HG03378 (cell line): ENCODE data around the gene ZNF726.
A peak's percentile ranks its signal among the peaks of the same experiment; 100 is the strongest.
"Not testable (repeated sequence)": the region's sequence is repeated elsewhere in the genome, so short reads cannot be mapped to it uniquely, and the experiment has no call there.

Source experiments
- ATAC-seq: cut with Tn5 transposase; IDR thresholded peaks from one replicate; pipeline ENCODE4 v1.9.1; 2021; ENCODE audit warnings: mild to moderate bottlenecking, moderate library complexity; ENCODE audit not compliant: unreplicated experiment

The ZNF726 gene

DNA sequence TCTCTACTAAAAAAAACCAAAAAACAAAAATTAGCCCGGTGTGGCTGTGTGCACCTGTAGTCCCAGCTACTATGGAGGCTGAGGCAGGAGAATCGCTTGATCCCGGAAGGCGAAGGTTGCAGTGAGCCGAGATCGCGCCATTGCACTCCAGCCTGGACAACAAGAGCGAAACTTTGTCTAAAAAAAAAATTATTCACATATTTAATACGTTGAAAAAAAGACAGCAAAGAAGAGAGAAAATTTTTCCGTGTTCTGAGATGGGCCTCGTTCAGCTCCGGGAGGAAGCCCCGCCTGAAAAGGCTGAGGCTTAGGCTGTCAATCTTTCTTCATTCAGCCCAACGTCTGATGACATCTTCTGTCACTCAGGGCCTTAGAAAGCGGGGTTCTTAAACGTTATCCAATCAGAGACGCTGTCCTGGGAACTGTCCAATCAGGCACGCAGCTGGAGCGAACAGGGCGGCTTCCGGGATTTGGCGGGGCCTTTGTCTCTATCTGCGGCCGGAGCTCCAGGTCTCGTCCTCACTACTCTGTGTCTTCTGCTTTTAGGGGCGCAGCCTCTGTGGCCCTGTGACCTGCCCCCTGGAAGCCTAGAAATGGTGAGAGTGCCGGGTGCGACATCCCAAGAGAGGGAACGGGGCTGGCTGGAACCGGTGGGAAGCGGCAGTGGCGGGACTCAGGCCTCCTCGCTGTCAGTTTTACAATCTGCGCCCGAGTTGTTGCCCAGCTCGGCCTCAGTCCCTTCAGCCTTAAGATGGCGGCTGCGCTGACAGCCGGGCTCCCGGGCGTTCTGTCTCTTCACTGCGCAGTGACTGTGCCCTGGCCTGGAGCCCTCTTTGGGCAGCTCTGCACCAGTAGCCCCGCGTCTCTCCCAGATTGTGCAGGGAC, at the start of gene ZNF726:
Gene ZNF726, plus strand, starts transcription at position 485 of the 885 bp plus-strand sequence. Its CDS starts 109 bp downstream, at position 594.
- ATAC-seq = peak; percentile 98

DNA sequence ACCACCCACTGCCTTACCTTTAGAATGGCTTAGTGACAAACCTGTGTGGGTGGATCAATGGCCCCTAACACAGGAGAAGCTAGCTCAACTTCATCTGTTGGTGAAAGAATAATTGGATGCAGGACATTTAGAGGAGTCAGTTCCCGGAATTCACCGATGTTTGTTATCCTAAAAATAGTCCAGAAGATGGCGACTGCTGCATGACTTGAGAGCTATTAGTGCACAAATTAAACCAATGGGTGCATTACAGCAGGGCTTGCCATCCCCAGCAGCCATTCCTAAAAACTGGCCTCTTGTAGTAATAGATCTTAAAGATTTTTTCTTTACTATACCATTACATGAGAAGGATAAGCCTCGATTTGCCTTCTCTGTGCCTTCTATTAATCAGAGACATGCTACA, 46.8 kb upstream of the ZNF726 start:
- ATAC-seq = no peak

DNA sequence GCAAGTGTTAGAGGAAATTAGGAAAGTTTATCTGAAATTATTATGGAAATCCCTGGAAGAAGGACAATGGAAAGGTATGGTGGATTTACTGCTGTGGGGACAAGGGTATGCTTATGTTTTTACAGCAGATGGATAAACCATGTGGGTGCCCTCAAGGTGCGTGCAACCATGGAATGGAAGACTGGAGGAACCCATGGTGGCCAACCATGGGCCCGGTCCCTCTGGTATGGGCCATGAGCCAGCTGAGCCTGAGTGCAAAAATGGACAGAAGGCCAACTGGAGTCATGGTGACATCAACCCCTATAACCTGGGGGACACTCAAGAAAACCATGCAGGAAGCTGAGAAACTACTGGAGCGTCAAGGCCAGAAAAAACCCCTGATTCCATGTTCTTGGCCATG, 46.1 kb upstream of the ZNF726 start:
- no peak for ATAC-seq

DNA sequence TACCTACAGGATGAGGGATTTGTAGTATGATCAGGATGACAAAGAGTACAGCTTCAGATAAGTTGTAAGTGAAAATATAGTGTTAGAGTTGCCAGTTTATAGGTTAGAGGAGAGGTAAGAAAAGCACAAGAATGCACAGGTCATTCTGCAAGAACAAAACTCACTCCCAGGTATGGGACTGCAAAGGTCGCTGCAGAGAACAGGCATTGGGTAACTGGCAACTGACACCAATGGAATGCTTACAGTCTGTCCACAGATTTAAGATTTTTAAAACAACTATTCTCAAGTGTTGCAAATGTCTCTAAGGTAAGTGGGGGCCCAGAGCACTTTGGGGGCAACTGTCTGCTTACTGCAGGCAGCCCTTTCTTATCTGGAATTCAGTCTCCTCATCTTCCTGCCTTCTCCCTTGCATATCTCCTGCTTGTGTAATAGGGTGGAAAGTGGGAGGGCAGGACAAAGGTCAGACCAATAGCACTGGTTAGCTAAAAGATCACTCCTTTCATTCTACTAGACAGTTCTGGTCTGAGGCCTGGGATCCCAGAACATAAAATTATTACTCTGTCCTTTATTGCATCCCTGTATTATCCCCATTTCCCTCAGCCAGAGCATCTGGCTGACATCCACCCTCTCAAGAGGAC, 42.3 kb upstream of the ZNF726 start:
- no peak for ATAC-seq

DNA sequence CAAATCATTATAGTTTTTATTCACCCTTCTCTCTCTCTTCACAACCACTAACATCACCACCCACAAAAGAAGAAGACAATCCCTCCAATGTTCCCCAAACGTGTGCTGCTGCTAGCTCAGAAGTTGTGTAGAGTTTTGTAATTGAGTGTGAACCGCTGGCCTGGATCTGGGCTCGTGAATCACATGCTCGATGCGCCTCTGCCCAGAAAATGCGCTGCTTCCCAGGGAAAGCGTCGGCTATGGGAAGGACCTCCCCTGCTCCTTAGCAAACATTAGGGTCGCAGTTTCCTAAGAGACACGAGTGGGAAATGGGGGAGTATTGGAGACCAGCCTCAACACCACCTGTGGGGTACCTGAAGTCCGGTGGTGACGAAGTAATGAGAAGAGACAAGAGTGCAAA, 38.4 kb upstream of the ZNF726 start:
- ATAC-seq = no peak

DNA sequence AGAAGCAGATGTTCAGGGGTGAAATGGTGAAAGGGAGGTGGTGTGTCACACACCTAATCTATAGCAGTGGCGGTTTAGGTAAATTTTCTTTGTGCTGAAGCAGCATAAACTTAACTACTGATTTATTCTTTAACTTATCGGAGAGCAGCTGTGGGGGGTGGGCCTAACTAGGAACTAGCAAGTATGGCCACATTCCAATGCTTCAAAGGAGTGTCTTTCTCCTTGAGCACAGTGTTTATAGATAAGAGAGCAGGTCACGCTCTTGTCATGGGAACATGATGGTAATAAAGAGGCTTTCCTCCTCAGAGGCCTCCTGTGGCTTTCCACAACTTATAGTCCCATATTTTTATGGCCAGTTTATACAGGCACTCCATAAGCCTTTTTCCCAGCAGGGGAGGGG, 37.9 kb upstream of the ZNF726 start:
- not testable (repeated sequence) for ATAC-seq

DNA sequence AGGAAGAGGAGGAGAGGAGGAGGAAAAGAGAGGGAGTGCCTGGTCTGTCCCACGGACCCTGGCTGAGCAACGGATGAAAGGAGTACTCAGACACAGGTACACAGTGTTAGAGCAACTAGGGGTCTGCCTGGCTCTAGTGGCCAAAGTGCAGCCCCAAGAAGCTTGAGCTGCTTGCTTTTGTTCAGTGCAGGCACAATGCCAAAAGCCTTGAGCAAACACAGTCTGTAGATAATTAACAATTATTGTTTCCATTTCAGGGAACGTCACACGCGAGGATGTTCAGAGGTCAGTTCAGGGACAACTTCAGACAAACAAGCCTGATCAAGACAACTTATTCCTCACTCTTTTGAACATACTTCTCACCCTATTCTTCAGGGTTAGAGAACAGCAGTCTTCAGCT, 32.2 kb upstream of the ZNF726 start:
- ATAC-seq = no peak

DNA sequence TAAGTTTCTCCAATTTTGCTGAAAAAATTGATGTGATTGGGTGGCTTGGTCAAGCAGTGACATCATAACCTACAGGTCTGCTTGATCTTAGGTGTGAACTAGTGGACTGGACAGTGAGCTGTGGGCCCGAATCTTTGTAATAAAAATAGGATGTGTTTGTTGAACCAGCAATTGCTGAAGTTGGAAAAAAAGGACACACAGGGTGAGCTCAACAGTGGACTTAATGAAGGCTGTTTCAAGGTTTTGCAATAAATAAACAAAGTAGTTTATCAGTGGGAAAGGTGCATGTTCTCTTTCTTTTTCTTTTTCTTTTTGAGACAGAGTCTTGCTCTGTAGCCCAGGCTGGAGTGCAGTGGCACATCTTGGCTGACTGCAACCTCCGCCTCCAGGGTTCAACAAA, 30.3 kb upstream of the ZNF726 start:
- no peak for ATAC-seq

DNA sequence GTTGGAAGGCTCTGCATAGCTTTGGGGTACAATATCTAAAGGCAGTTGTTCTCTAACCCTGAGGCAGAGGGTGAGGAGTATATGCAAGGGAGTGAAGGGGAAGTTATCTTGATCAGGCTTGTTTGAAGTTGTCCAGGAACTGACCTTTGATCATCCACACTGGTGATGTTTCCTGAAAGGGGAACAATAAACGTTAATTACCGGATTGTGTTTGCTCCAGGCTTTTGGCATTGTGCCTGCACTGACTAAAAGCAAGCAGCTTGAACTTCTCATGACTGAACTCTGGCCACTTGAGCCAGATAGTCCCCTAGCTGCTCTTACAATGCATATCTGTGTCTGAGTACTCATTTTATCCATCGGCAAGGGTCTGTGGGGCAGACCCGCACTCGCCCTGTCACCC, 27.0 kb upstream of the ZNF726 start:
- ATAC-seq = no peak

DNA sequence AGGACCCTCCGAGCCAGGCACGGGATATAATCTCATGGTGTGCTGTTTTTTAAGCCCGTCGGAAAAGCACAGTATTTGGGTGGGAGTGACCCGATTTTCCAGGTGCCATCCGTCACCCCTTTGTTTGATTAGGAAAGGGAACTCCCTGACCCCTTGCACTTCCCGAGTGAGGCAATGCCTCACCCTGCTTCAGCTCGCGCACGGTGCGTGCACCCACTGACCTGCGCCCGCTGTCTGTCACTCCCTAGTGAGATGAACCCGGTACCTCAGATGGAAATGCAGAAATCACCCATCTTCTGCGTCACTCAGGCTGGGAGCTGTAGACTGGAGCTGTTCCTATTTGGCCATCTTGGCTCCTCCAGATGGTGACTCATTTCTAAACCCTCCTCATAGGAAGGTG, 18.6 kb upstream of the ZNF726 start:
- ATAC-seq = not testable (repeated sequence)

DNA sequence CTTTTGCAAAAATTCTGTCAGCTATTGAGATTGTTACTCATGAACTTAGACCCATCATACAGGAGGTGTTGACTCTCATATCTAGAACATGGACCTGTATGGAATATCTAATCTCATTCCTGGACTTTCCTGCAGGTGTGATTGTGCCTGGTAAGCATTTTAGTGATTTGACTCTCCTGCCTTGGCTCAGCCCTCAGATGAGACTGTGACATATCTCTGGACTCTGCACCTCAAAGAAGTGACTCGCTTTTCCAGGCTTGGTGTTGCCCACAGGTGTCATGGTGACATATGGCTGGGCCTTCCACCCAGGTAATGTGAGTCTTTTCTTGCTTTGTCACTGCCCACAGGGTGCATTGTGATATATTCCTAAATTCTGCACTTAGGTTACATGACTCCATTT, 17.8 kb upstream of the ZNF726 start:
- no peak for ATAC-seq

DNA sequence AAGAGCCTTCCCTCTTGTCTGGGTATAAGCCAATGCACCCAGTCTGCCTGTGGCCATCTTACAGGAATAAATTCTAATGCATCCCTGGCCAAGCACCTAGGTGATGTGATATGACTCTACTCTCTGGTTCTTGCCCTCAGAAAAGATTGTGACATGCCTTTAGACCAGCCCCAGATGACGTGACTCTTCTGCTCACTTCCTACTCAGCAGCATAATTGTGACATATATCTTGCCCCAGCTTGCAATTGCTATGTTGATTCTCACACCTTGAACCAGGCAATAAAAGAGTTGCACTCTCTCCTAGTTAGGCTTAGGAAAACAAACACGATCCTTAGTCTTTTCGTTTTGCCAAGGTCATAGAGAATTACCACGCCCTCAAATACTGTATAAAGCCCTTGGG, 13.3 kb upstream of the ZNF726 start:
- no peak for ATAC-seq

DNA sequence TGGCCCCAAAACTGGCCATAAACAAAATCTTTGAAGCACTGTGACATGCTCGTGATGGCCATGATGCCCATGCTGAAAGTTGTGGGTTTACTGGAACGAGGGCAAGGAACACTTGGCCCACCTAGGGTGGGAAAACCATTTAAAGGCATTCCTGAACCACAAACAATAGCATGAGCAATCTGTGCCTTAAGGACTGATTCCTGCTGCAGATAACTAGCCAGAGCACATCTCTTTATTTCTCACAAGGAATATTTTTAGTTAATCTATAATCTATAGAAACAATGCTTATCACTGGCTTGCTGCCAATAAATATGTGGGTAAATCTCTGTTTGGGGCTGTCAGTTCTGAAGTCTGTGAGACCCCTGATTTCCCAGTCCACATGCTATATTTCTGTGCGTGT, 10.3 kb upstream of the ZNF726 start:
- no peak for ATAC-seq

DNA sequence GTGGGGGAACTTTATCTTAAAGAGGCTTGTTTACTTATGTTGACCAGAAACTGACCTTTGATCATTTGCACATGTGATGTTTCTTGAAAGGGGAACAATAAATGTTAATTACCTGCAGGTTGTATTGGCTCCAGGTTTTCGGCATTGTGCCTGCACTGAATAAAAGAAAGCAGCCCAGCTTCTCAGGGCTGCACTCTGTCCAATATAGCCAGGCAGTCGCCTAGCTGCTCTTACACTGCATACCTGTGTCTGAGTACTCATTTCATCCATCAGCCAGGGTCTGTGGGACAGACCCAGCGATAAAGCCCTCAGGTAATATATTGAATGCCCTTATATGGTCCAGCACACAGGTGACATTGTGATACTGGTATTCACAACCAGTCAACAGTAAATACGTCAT, 8.9 kb upstream of the ZNF726 start:
- ATAC-seq = no peak

DNA sequence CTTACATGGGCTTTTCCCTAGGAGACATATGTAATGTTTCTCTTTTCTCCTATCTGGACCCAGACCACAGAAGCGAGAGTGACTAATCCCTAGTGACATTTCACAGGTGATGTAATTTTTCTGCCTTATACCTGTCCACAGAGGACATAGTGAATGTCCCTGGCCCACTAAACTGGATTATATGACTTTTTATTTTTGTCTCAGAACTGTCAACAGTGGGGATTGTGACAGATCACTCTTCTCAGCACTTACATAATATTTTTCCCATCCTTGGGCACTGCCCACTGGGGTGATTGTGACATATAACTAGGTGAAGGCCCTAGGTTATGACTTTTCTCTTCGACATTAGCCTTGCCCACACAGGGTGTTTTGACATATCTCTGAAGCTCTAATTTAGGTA, 7.9 kb upstream of the ZNF726 start:
- no peak for ATAC-seq

DNA sequence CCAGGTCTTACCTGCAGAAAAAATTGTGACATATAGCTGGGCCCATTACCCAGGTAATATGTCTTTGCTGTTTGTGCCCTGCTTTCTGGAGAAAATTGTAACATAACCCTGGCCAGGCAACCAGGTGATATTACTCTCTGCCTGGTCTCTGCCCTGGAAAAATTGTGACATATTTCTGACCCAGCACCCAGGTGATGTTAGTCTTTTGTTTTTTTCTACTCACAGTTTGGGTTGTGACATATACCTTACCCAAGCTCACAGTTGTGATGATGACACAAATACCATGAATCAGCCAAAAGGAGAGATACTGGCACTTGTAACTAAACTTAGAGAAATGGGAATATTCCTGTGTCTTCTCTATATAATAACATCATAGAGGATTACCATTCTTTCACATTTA, 6.5 kb upstream of the ZNF726 start:
- ATAC-seq = no peak

DNA sequence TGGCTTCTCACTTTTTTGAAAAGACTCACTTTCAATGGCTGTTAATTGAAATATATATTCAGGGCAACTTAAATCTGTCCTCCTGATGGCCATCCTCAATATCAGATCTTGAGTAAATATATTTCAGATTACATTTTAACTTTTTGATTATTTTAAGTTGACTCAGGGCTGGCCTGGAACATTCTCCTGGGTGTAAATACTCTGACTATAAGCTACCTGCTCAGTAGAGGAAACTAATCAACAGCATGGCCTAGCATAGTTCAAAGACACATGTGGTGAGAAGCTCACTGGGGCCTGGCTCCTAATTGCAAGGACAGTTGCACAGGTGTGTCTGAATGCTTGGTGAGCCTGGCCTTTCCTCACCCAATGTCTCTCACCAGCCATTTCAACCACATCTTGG, 5.5 kb upstream of the ZNF726 start:
- ATAC-seq = no peak

DNA sequence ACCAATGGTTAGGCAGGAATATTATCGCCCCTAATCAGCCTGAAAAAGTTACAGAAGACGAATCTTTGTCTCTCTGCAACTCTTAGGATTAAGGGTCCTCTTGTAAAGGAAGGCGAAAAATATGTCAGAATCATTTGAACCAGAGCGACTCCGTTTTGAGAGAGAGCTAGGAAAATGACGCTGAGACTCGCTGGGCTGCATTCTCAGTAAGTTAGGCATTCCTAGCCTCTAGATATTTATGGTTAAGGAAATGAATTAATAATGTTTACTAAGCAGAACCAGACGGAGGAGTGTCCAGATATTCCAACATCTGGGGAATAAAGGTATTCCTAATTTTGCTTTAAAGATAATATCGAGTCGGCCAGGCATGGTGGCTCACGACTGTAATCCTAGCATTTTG, 755 bp upstream of the ZNF726 start:
- no peak for ATAC-seq

DNA sequence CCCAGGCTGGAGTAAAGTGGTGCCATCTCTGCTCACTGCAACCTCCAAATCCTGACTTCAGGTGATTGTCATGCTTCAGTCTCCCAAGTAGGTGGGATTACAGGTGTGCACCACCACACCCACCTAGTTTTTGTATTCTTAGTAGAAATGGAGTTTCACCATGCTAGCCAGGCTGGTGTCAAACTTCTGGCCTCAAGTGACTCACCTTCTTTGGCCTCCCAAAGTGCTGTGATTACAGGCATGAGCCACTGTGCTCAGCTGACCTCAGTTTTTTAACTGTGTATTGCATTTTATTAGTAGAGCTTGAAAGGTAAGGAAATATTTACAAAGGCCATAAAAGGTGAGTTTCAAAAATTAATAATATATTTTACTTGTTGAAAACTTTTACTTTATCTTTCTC, 2.3 kb downstream of the ZNF726 start:
- ATAC-seq = no peak

DNA sequence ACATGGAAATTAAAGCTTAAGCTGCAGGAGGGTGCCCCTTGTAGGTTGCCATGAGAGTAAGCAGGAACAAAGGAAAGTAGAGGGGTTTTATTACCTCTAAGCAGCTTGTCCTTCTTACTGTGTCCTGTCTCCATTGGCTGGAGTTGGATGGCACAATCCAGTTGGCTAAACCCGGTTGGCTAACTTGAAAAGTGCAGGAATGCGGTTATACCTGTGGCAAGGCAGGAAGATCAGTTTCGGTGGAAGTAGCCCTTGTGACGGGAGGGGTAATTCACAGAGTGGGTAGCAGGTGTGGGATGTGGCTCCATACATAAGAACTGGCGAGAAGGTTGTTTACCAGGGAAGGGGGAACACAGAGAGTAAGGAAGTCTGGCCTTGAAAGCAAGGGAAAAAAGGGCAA, 3.2 kb downstream of the ZNF726 start:
- no peak for ATAC-seq

DNA sequence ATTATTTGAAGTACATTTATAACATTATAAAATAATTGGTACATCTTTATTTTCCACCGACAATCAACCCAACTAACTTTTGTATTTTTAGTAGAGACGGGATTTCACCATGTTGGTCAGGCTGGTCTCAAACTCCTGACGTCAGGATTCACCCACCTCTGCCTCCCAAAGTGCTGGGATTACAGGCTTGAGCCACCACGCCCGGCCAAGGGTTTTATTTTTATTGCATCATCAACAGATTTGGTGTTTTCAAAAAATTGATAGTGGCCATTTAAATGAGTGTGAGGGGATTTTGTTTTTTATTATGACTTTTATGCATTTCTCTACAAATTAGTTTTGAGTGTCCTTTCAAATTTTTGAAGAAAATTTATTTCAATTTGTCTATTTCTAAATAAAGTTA, 10.6 kb downstream of the ZNF726 start:
- ATAC-seq = no peak

DNA sequence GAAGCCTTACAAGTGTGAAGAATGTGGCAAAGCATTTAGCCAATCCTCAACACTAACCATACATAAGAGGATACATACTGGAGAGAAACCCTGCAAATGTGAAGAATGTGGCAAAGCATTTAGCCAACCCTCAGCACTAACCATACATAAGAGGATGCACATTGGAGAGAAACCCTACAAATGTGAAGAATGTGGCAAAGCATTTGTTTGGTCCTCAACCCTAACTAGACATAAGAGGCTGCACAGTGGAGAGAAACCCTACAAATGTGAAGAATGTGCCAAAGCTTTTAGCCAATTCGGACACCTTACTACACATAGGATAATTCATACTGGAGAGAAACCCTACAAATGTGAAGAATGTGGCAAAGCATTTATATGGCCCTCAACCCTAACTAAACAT, 18.2 kb downstream of the ZNF726 start:
- ATAC-seq = no peak

DNA sequence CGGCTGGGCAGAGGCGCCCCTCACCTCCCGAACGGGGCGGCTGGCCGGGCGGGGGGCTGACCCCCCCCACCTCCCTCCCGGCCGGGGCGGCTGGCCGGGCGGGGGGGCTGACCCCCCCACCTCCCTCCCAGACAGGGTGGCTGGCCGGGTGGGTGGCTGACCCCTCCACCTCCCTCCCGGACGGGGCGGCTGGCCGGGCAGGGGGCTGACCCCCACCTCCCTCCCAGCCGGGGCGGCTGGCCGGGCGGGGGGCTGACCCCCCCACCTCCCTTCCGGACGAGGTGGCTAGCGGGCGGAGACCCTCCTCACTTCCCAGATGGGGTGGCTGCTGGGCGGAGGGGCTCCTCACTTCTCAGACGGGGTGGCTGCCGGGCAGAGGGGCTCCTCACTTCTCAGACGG, 22.3 kb downstream of the ZNF726 start:
- ATAC-seq = not testable (repeated sequence)
